ENCODE measurements around the gene MMP15.

Gene MMP15

DNA sequence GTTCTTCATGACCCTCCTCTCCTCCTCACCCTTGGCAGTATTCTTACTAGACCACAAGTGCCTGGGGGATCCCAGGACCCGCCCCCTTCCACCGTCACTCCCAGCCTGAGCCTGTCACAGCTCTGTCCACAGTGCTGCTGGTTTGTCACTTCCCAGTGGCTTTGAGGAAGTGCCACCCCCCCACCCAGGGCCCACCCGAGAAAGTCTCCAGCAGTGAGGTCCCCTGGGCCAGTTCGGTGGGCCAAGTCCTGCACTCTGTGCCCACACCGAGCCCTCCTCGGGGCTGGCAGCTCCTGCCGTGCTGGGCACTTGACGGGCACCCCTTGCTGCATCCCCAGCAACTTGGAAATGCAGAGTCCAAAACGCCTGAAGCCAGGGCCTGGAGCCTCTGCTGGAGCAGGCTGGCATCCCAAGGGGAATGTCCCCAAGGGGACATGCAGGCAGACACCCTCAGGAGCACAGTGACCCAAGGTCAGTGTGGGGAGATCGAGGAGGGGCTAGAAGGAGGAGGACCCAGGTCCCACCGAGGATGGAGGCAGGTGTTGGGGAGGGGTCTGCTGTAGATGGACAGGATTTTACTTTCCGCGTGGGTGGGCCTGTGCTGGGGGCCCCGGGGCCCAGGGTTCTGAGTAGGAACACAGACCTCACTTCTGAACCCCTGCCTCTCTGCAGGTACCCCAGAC is 15.5 kb downstream of the MMP15 start:
- Histone ChIP-seq H3K4me1 (ENCODE audit: control insufficient read depth in 1 of 2, insufficient read depth in 2 of 2, low read length in 2 of 2) (no peaks in the 10 kb centered on the region), H3K4me3 (ENCODE audit: low read depth in 1 of 2, low read length in 2 of 2) (no peak overlapping the region), H3K27me3 (ENCODE audit: low read depth, low read length) (no peaks in the 10 kb centered on the region), H3K9me3 (ENCODE audit: control insufficient read depth in 1 of 2, low read length in 2 of 2) (no peaks in the 10 kb centered on the region), H3K27ac (ENCODE audit: low read length) (no peak overlapping the region), H3K36me3 (ENCODE audit: control insufficient read depth in 1 of 2, insufficient read depth in 2 of 2, low read length in 2 of 2) (peaks cover 0 to 48% of the 10 kb centered on the region in 2 donors)

GRCh38 chr16:58041628-58041955 is 16.0 kb downstream of the MMP15 start:
- Histone ChIP-seq H3K4me1 (ENCODE audit: control insufficient read depth in 1 of 2, insufficient read depth in 2 of 2, low read length in 2 of 2) (no peaks in the 10 kb centered on the region), H3K36me3 (ENCODE audit: control insufficient read depth in 1 of 2, insufficient read depth in 2 of 2, low read length in 2 of 2) (peaks cover 0 to 48% of the 10 kb centered on the region in 2 donors), H3K4me3 (ENCODE audit: low read depth in 1 of 2, low read length in 2 of 2) (no peak overlapping the region), H3K27me3 (ENCODE audit: low read depth, low read length) (no peaks in the 10 kb centered on the region), H3K9me3 (ENCODE audit: control insufficient read depth in 1 of 2, low read length in 2 of 2) (no peaks in the 10 kb centered on the region), H3K27ac (ENCODE audit: low read length) (no peak overlapping the region)

- Histone ChIP-seq H3K9me3 (ENCODE audit: control insufficient read depth in 1 of 2, low read length in 2 of 2) (no peaks in the 10 kb centered on the region), H3K27me3 (ENCODE audit: low read depth, low read length) (no peaks in the 10 kb centered on the region), H3K36me3 (ENCODE audit: control insufficient read depth in 1 of 2, insufficient read depth in 2 of 2, low read length in 2 of 2) (peaks cover 0 to 48% of the 10 kb centered on the region in 2 donors), H3K4me3 (ENCODE audit: low read depth in 1 of 2, low read length in 2 of 2) (no peak overlapping the region), H3K4me1 (ENCODE audit: control insufficient read depth in 1 of 2, insufficient read depth in 2 of 2, low read length in 2 of 2) (no peaks in the 10 kb centered on the region), H3K27ac (ENCODE audit: low read length) (no peak overlapping the region)
Measured at GRCh38 chr16:58042001-58042885, 16.7 kb downstream of the MMP15 start.

DNA sequence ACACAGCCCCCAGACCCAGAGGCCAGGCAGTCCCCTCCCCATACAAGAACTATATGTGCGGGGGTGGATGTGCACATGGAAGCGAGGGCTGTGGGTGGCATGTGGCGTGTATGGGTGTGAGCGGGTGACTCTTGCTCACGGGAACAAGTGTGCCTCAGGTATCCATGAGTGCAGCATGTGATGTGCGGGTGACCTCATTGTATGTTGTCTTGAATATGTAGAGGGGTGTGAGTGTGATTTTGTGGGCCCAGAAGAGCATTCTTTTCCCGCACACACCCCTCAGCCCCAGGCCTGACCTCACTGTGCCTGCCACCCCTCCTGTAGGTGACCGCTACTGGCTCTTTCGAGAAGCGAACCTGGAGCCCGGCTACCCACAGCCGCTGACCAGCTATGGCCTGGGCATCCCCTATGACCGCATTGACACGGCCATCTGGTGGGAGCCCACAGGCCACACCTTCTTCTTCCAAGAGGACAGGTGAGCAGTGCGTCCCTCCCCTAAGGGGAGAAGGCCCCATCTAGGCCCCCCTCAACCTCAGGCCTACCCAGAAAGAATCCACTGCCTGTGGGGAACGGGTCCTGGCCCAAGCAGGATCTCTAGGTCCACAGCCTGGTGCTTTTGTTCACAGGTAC is 17.4 kb downstream of the MMP15 start:
- Histone ChIP-seq H3K9me3 (ENCODE audit: control insufficient read depth in 1 of 2, low read length in 2 of 2) (no peaks in the 10 kb centered on the region), H3K27ac (ENCODE audit: low read length) (no peak overlapping the region), H3K27me3 (ENCODE audit: low read depth, low read length) (no peaks in the 10 kb centered on the region), H3K4me1 (ENCODE audit: control insufficient read depth in 1 of 2, insufficient read depth in 2 of 2, low read length in 2 of 2) (no peaks in the 10 kb centered on the region), H3K36me3 (ENCODE audit: control insufficient read depth in 1 of 2, insufficient read depth in 2 of 2, low read length in 2 of 2) (peaks cover 0 to 45% of the 10 kb centered on the region in 2 donors), H3K4me3 (ENCODE audit: low read depth in 1 of 2, low read length in 2 of 2) (no peak overlapping the region)

- Histone ChIP-seq H3K27ac (ENCODE audit: low read length) (no peak overlapping the region), H3K27me3 (ENCODE audit: low read depth, low read length) (no peaks in the 10 kb centered on the region), H3K9me3 (ENCODE audit: control insufficient read depth in 1 of 2, low read length in 2 of 2) (no peaks in the 10 kb centered on the region), H3K4me3 (ENCODE audit: low read depth in 1 of 2, low read length in 2 of 2) (no peak overlapping the region), H3K36me3 (ENCODE audit: control insufficient read depth in 1 of 2, insufficient read depth in 2 of 2, low read length in 2 of 2) (peaks cover 0 to 41% of the 10 kb centered on the region in 2 donors), H3K4me1 (ENCODE audit: control insufficient read depth in 1 of 2, insufficient read depth in 2 of 2, low read length in 2 of 2) (no peaks in the 10 kb centered on the region)
Measured at GRCh38 chr16:58043571-58044155, 18.1 kb downstream of the MMP15 start.

DNA sequence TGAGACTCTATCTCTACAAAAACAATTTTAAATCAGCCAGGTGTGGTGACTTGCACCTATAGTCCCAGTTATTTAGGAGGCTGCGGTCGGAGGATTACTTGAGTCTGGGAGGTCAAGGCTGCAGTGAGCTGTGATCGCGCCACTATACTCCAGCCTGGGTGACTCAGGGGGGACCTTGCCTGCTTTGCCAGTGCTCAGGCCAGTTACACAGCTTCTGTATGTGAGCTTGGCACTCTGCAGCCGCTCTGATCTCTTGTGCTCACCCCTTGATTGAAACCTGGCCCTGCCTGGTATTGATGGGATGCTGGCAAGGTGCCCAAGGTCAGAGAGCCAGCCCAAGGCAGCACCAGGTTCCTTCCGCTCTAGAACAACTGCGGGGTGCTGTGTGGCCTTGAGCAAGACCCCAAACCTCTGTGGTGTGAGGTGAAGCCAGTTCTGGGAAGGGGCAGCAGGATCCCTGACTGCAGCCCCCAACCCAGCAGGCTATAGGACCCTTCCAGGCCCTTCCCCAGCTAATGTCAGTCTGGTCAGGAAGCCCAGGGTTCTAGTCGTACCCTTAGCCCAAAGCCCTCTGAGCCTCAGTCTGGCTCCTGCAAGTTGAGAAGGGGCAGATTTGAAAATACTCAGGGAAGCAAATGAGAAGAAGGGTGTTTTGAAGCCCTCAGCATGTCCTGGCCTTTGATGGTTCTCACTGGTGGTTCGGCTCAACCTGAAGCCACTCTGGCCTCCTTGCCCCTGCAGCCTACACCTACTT is 18.9 kb downstream of the MMP15 start:
- no peak overlapping the region for H3K27ac ChIP-seq (ENCODE audit: low read length)
- H3K9me3 ChIP-seq (ENCODE audit: control insufficient read depth in 1 of 2, low read length in 2 of 2), result no peaks in the 10 kb centered on the region
- H3K27me3 ChIP-seq (ENCODE audit: low read depth, low read length), result no peaks in the 10 kb centered on the region
- H3K4me3 ChIP-seq (ENCODE audit: low read depth in 1 of 2, low read length in 2 of 2), result no peak overlapping the region
- H3K36me3 ChIP-seq (ENCODE audit: control insufficient read depth in 1 of 2, insufficient read depth in 2 of 2, low read length in 2 of 2), result peaks cover 0 to 40% of the 10 kb centered on the region in 2 donors
- no peaks in the 10 kb centered on the region for H3K4me1 ChIP-seq (ENCODE audit: control insufficient read depth in 1 of 2, insufficient read depth in 2 of 2, low read length in 2 of 2)

DNA sequence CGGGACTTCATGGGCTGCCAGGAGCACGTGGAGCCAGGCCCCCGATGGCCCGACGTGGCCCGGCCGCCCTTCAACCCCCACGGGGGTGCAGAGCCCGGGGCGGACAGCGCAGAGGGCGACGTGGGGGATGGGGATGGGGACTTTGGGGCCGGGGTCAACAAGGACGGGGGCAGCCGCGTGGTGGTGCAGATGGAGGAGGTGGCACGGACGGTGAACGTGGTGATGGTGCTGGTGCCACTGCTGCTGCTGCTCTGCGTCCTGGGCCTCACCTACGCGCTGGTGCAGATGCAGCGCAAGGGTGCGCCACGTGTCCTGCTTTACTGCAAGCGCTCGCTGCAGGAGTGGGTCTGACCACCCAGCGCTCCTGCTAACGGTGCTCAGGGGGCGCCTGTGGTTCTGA is 19.5 kb downstream of the MMP15 start:
- Histone ChIP-seq H3K9me3 (ENCODE audit: control insufficient read depth in 1 of 2, low read length in 2 of 2) (no peaks in the 10 kb centered on the region), H3K4me1 (ENCODE audit: control insufficient read depth in 1 of 2, insufficient read depth in 2 of 2, low read length in 2 of 2) (no peaks in the 10 kb centered on the region), H3K4me3 (ENCODE audit: low read depth in 1 of 2, low read length in 2 of 2) (no peak overlapping the region), H3K27me3 (ENCODE audit: low read depth, low read length) (no peaks in the 10 kb centered on the region), H3K27ac (ENCODE audit: low read length) (no peak overlapping the region), H3K36me3 (ENCODE audit: control insufficient read depth in 1 of 2, insufficient read depth in 2 of 2, low read length in 2 of 2) (peaks cover 0 to 33% of the 10 kb centered on the region in 2 donors)

GRCh38 chr16:58046054-58046881 is 20.7 kb downstream of the MMP15 start:
- peaks cover 0 to 24% of the 10 kb centered on the region in 2 donors for H3K36me3 ChIP-seq (ENCODE audit: control insufficient read depth in 1 of 2, insufficient read depth in 2 of 2, low read length in 2 of 2)
- H3K27ac ChIP-seq (ENCODE audit: low read length), result no peak overlapping the region

DNA sequence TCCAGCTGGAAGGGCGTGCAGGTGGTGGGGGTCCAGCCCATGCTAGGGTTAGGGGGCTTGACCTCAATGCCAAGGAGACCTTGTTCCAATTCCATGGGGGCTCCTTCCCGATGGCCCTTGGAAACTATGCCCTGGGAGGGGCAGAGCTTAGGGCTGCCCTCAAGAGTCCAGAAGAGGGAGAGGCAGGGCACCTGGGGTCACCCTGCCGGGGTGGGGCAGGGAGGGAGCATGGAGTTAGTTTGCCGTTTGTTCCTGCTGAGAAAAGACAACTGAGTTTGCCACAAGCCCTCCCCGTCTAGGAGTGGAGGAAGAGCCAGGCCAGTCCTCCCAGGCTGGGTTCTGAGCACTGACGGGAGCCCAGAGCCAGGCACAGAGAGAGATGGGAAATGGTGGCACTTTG is 21.4 kb downstream of the MMP15 start:
- Histone ChIP-seq H3K27ac (ENCODE audit: low read length) (no peak overlapping the region), H3K36me3 (ENCODE audit: control insufficient read depth in 1 of 2, insufficient read depth in 2 of 2, low read length in 2 of 2) (peaks cover 0 to 19% of the 10 kb centered on the region in 2 donors), H3K27me3 (ENCODE audit: low read depth, low read length) (no peaks in the 10 kb centered on the region), H3K9me3 (ENCODE audit: control insufficient read depth in 1 of 2, low read length in 2 of 2) (no peaks in the 10 kb centered on the region), H3K4me3 (ENCODE audit: low read depth in 1 of 2, low read length in 2 of 2) (no peak overlapping the region), H3K4me1 (ENCODE audit: control insufficient read depth in 1 of 2, insufficient read depth in 2 of 2, low read length in 2 of 2) (no peaks in the 10 kb centered on the region)

More at GRCh38 chr16:58046054-58046881, 20.7 kb downstream of the MMP15 start:
- H3K4me1 ChIP-seq (ENCODE audit: control insufficient read depth in 1 of 2, insufficient read depth in 2 of 2, low read length in 2 of 2), result no peaks in the 10 kb centered on the region
- H3K27me3 ChIP-seq (ENCODE audit: low read depth, low read length), result no peaks in the 10 kb centered on the region
- no peak overlapping the region for H3K4me3 ChIP-seq (ENCODE audit: low read depth in 1 of 2, low read length in 2 of 2)
- no peaks in the 10 kb centered on the region for H3K9me3 ChIP-seq (ENCODE audit: control insufficient read depth in 1 of 2, low read length in 2 of 2)
